CD4-positive, alpha-beta T cell (primary cell): ENCODE data around the gene KLHL5. TPM values are rescaled to one million over a fixed set of nuclear protein-coding genes. Genes with fewer than 3 reads are reported as not detected.

Source experiments
- ATAC-seq: fragments of 200-7000 bp; cut with Tn5 transposase; one replicate; pipeline ENCODE4 v1.10.0; 2022; ENCODE audit warnings: mild to moderate bottlenecking; ENCODE audit not compliant: poor library complexity
- CTCF ChIA-PET: fragments of 350-600 bp; sonication (Branson Sonifier 250); formaldehyde crosslinking; loops from one replicate; lab custom pipeline; 2021; ENCODE audit warnings: antibody characterized with exemption, inconsistent platforms; lab: Charles Lee
- POLR2A ChIA-PET: fragments of 350-600 bp; sonication (Branson Sonifier 250); formaldehyde crosslinking; loops from one replicate; lab custom pipeline; 2021; ENCODE audit warnings: antibody characterized with exemption, inconsistent platforms; lab: Charles Lee
- DNase-seq, 14 experiments: peaks; one replicate each; pipeline ENCODE4 v3.0.0-alpha.2; 2013 to 2020; ENCODE audit warnings: mixed read lengths in 2 of 14
- H3K27ac ChIP-seq, 2 donors: one replicate each; pipeline versions ENCODE4 v1.5.1 to v1.7.0; 2013; ENCODE audit warnings: low read length in 2 of 2, low read depth in 1 of 2, mild to moderate bottlenecking in 1 of 2
- H3K27me3 ChIP-seq, 2 experiments: 1 replicate in 1 of 2; 2 replicates in 1 of 2; pipeline versions ENCODE4 v1.6.1 to v1.7.0; 2013; ENCODE audit warnings: low read length in 2 of 2, control low read depth in 1 of 2, mild to moderate bottlenecking in 1 of 2, moderate library complexity in 1 of 2; ENCODE audit not compliant: insufficient read depth in 2 of 2, control insufficient read depth in 1 of 2
- H3K36me3 ChIP-seq: one replicate; pipeline ENCODE4 v1.6.1; 2013; ENCODE audit warnings: low read length, control low read depth; ENCODE audit not compliant: insufficient read depth
- H3K4me1 ChIP-seq: one replicate; pipeline ENCODE4 v1.6.1; 2013; ENCODE audit warnings: low read length, control low read depth; ENCODE audit not compliant: insufficient read depth
- H3K4me3 ChIP-seq: one replicate; pipeline ENCODE4 v1.5.1; 2013; ENCODE audit warnings: mild to moderate bottlenecking, low read length, moderate library complexity
- H3K9me3 ChIP-seq, 2 experiments: 1 replicate in 1 of 2; 2 replicates in 1 of 2; pipeline versions ENCODE4 v1.6.1 to v1.7.0; 2013; ENCODE audit warnings: low read length in 2 of 2, mild to moderate bottlenecking in 2 of 2, control low read depth in 1 of 2, moderate library complexity in 1 of 2; ENCODE audit not compliant: control insufficient read depth in 1 of 2, insufficient read depth in 1 of 2
- H3K27ac Mint-ChIP-seq: one replicate; pipeline ENCODE4 v1.8.0; 2020; ENCODE audit warnings: mixed read lengths
- H3K27me3 Mint-ChIP-seq: one replicate; pipeline ENCODE4 v1.8.0; 2021; ENCODE audit warnings: mixed read lengths
- H3K36me3 Mint-ChIP-seq: one replicate; pipeline ENCODE4 v1.8.0; 2021; ENCODE audit warnings: low read depth, mixed read lengths
- H3K4me1 Mint-ChIP-seq: one replicate; pipeline ENCODE4 v1.8.0; 2021; ENCODE audit warnings: low read depth, mixed read lengths
- H3K4me3 Mint-ChIP-seq: one replicate; pipeline ENCODE4 v1.8.0; 2020; ENCODE audit warnings: mild to moderate bottlenecking, mixed read lengths
- H3K9me3 Mint-ChIP-seq: one replicate; pipeline ENCODE4 v1.8.0; 2020; ENCODE audit warnings: mixed read lengths
- intact Hi-C, 2 experiments: fragments of 100-400 bp; cut with DNase I in 1 of 2; cut with micrococcal nuclease in 1 of 2; formaldehyde crosslinking; loops; one replicate each; pipeline versions ENCODE4 v1.15.1 to v1.9.0; 2023 to 2025; cut with DNase I, micrococcal nuclease
- total RNA-seq, 174 experiments: library from RNA in 2 of 174; stranded (reverse) in 2 of 174; gene quantifications; one replicate each; pipeline ENCODE4 v1.2.3 and lab custom pipeline; 2021 to 2026
- TF ChIP-seq, protein P1 (sequence below): fragments of 200-600 bp; IDR thresholded peaks from one replicate; pipeline ENCODE4 v1.8.0; 2022; ENCODE audit warnings: antibody characterized with exemption, mild to moderate bottlenecking

KLHL5 gene
- total RNA-seq, 2 experiments from 2014 or later, result 17.7 to 18.6 TPM

DNA sequence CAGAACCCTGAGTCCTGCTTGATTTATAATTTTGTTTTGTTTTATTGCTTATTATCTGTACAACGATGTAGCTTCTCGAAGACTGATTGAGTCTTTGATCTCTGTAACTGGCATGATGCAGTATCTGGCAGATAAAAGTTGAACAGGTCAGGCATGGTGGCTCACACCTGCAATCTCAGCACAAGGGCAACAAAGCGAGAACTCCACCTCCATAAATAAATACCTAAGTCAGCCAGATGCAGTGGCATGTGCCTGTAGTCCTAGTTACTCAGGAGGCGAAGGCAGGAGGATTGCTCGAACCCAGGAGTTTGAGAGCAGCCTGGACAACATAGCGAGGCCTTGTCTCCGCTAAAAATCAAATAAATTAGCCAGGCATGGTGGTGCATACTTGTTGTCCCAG, 104.6 kb downstream of the KLHL5 start:
- CTCF ChIA-PET, result no interaction called here
- intact Hi-C loops, result no loop called here

DNA sequence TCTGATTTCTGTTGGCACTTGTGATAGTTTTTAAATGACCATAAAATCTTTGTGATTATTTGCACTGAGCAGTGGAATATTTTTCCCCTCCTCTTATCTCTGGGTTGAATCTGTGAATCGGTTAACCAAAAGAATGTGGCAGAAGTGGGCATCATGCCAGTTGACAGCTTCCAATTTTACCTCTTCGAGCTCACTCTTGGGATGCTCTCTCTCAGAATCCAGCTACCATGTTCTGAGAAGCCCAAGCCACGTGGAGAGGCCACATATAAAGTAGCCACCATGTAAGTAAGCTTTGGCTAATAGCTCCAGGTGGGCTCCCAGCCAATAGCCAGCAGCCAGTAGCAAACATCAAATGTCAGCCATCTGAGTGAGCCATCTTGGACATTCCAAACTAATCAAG, 107.4 kb downstream of the KLHL5 start:
- no peak overlapping the region for H3K4me3 Mint-ChIP-seq
- DNase-seq (no peak), ATAC-seq (no peak)
- Histone ChIP-seq H3K27ac (no peak overlapping the region), H3K36me3 (no peaks in the 10 kb centered on the region), H3K27me3 (no peaks in the 10 kb centered on the region), H3K9me3 (peaks cover 0 to 3% of the 10 kb centered on the region in 2 experiments), H3K4me1 (no peaks in the 10 kb centered on the region), H3K4me3 (no peak overlapping the region)
- ChIA-PET CTCF (interaction anchor here (0.5 kb wide), 1 partner anchor 10 kb away, joined by 3 read pairs; no protein-coding TSS in a partner anchor), POLR2A (interaction anchor here (0.8 kb wide), 1 partner anchor 12 kb away, joined by 4 read pairs; no protein-coding TSS in a partner anchor)
- no peaks in the 10 kb centered on the region for H3K27me3 Mint-ChIP-seq
- H3K36me3 Mint-ChIP-seq, result no peaks in the 10 kb centered on the region
- intact Hi-C loops, result no loop called here
- TF ChIP-seq, protein P1, sequence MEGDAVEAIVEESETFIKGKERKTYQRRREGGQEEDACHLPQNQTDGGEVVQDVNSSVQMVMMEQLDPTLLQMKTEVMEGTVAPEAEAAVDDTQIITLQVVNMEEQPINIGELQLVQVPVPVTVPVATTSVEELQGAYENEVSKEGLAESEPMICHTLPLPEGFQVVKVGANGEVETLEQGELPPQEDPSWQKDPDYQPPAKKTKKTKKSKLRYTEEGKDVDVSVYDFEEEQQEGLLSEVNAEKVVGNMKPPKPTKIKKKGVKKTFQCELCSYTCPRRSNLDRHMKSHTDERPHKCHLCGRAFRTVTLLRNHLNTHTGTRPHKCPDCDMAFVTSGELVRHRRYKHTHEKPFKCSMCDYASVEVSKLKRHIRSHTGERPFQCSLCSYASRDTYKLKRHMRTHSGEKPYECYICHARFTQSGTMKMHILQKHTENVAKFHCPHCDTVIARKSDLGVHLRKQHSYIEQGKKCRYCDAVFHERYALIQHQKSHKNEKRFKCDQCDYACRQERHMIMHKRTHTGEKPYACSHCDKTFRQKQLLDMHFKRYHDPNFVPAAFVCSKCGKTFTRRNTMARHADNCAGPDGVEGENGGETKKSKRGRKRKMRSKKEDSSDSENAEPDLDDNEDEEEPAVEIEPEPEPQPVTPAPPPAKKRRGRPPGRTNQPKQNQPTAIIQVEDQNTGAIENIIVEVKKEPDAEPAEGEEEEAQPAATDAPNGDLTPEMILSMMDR, result no peak
- no peaks in the 10 kb centered on the region for H3K9me3 Mint-ChIP-seq
- no peak overlapping the region for H3K27ac Mint-ChIP-seq
- peaks cover 4% of the 10 kb centered on the region for H3K4me1 Mint-ChIP-seq

More for the DNA sequence above, 104.6 kb downstream of the KLHL5 start:
- Mint-ChIP-seq H3K9me3 (no peaks in the 10 kb centered on the region), H3K36me3 (no peaks in the 10 kb centered on the region), H3K4me1 (peaks cover 4% of the 10 kb centered on the region), H3K4me3 (no peak overlapping the region), H3K27me3 (peaks cover 4% of the 10 kb centered on the region), H3K27ac (no peak overlapping the region)
- ATAC-seq (no peak), DNase-seq (no peak)
- H3K4me3 ChIP-seq, result no peak overlapping the region
- peaks cover 0 to 3% of the 10 kb centered on the region in 2 experiments for H3K9me3 ChIP-seq
- H3K4me1 ChIP-seq, result no peaks in the 10 kb centered on the region
- H3K27me3 ChIP-seq, result no peaks in the 10 kb centered on the region
- H3K27ac ChIP-seq, result no peak overlapping the region
- TF ChIP-seq, protein P1, result no peak
- POLR2A ChIA-PET, result interaction anchor here (0.5 kb wide), 1 partner anchor 15 kb away, joined by 3 read pairs; no protein-coding TSS in a partner anchor
- H3K36me3 ChIP-seq, result no peaks in the 10 kb centered on the region

DNA sequence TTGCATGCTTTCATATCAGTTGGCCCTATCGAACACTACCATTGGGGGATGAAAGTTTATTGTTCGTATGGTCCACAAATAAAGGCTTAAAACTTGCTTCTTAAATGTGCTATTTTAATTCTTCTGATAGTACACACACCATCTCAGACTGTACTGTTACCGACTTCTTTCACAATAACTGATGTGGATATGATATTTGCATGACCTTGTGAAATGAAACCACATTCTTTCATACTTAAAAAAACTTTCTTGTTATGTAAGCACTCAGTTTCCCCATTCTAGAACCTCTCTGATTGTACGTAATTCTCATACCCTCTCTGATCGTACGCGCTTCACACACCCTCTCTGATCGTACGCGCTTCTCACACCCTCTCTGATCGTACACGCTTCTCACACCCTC, 108.3 kb downstream of the KLHL5 start:
- DNase-seq (no peak), ATAC-seq (no peak)
- intact Hi-C loops, result no loop called here
- Mint-ChIP-seq H3K4me3 (no peak overlapping the region), H3K4me1 (peaks cover 4% of the 10 kb centered on the region), H3K27ac (no peak overlapping the region), H3K9me3 (no peaks in the 10 kb centered on the region), H3K27me3 (no peaks in the 10 kb centered on the region), H3K36me3 (no peaks in the 10 kb centered on the region)
- H3K36me3 ChIP-seq, result no peaks in the 10 kb centered on the region
- no peaks in the 10 kb centered on the region for H3K27me3 ChIP-seq
- ChIA-PET CTCF (no interaction called here), POLR2A (no interaction called here)
- H3K4me1 ChIP-seq, result no peaks in the 10 kb centered on the region
- TF ChIP-seq, protein P1, result no peak
- peaks cover 0 to 3% of the 10 kb centered on the region in 2 experiments for H3K9me3 ChIP-seq
- no peak overlapping the region for H3K4me3 ChIP-seq
- H3K27ac ChIP-seq, result no peak overlapping the region

Other genes with a start within 250 kb of the KLHL5 start
- 1 to 10 TPM in 1 of 2 experiments, under 1 TPM in 1; 0.69 to 1.3 TPM for gene TLR6, start 205.4 kb upstream of the KLHL5 start, total RNA-seq
- gene FAM114A1, start 194.4 kb upstream of the KLHL5 start, total RNA-seq, result not detected
- gene TMEM156, start 29.8 kb upstream of the KLHL5 start, total RNA-seq, result 10 to 100 TPM; 18.4 TPM
- gene WDR19, start 120.3 kb downstream of the KLHL5 start, total RNA-seq, result 10 to 100 TPM; 14.5 to 16.7 TPM